Hepatocyte (in vitro differentiated cells): ENCODE measurements around the gene SLC17A7.

Experiments
- CTCF ChIP-seq: fragments of 200-600 bp; sonication (generic); IDR thresholded peaks from 2 replicates; pipeline ENCODE4 v1.5.1; 2016; ENCODE audit warnings: antibody characterized with exemption, mild to moderate bottlenecking; ENCODE audit not compliant: poor library complexity
- EZH2 ChIP-seq: fragments of 200-600 bp; sonication (generic); IDR thresholded peaks from 2 replicates; pipeline ENCODE4 v1.6.1; 2016; ENCODE audit warnings: antibody characterized with exemption, mild to moderate bottlenecking, borderline replicate concordance

- TF ChIP-seq CTCF (no peak), EZH2 (no peak)
Measured at GRCh38 chr19:49469828-49470614, 28.7 kb upstream of the SLC17A7 start.
